Chondrocyte (in vitro differentiated cells): ENCODE measurements around the gene TSHZ2. TPM values are rescaled to one million over a fixed set of nuclear protein-coding genes. Genes with fewer than 3 reads are reported as not detected.

ENCODE experiments used
- DNase-seq: peaks from one replicate; pipeline ENCODE4 v3.0.0; 2021; ENCODE audit warnings: mixed read lengths, low spot score
- H3K27ac Mint-ChIP-seq: one replicate; pipeline ENCODE4 v1.8.0; 2021; ENCODE audit warnings: mild to moderate bottlenecking, moderate library complexity, mixed read lengths; ENCODE audit not compliant: unreplicated experiment
- H3K27me3 Mint-ChIP-seq: 2 replicates; pipeline ENCODE4 v1.8.0; 2021; ENCODE audit warnings: low read depth, mixed read lengths
- H3K36me3 Mint-ChIP-seq: 2 replicates; pipeline ENCODE4 v1.8.0; 2021; ENCODE audit warnings: low read depth, mixed read lengths
- H3K4me1 Mint-ChIP-seq: 2 replicates; pipeline ENCODE4 v1.8.0; 2021; ENCODE audit warnings: low read depth, mild to moderate bottlenecking, mixed read lengths
- H3K4me3 Mint-ChIP-seq: one replicate; pipeline ENCODE4 v1.8.0; 2021; ENCODE audit warnings: mild to moderate bottlenecking, moderate library complexity, mixed read lengths; ENCODE audit not compliant: unreplicated experiment
- H3K9me3 Mint-ChIP-seq: 2 replicates; pipeline ENCODE4 v1.8.0; 2021; ENCODE audit warnings: low read depth, mixed read lengths
- total RNA-seq: library from RNA; stranded (reverse); gene quantifications from 3 replicates; pipeline ENCODE4 v1.2.1, GENCODE V29; 2021
- TF ChIP-seq, protein P1 (sequence below): fragments of 200-600 bp; sonication (generic); IDR thresholded peaks from 2 replicates; pipeline ENCODE4 v1.5.0; 2021; ENCODE audit warnings: antibody characterized with exemption, mild to moderate bottlenecking, moderate library complexity

The TSHZ2 gene
- total RNA-seq, 1 donor from 2014 or later = 0.37 TPM

DNA sequence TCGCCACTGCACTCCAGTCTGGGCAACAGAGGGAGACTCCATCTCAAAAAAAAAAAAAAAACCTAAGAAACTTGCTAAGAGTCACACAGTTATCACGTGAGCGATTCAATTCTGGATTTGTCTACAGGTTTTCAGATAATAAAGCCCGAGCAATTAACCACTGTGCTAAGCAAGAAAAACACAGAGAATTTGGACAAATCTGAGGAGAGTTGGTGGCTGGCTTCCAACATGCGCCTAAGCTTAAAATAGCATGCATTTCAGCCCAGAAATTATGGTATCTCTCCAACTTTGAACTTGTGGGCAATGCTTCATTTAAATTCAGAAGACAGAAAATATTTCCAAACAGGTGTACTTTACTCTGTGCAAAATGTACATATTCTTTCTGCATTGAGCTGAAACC lies 232.9 kb downstream of the TSHZ2 start:
- H3K9me3 Mint-ChIP-seq = no peaks in the 10 kb centered on the region
- no peak overlapping the region for H3K27ac Mint-ChIP-seq
- no peak for DNase-seq
- peaks cover 5% of the 10 kb centered on the region for H3K27me3 Mint-ChIP-seq
- no peaks in the 10 kb centered on the region for H3K36me3 Mint-ChIP-seq
- H3K4me1 Mint-ChIP-seq = no peaks in the 10 kb centered on the region
- no peak overlapping the region for H3K4me3 Mint-ChIP-seq
- TF ChIP-seq, protein P1, sequence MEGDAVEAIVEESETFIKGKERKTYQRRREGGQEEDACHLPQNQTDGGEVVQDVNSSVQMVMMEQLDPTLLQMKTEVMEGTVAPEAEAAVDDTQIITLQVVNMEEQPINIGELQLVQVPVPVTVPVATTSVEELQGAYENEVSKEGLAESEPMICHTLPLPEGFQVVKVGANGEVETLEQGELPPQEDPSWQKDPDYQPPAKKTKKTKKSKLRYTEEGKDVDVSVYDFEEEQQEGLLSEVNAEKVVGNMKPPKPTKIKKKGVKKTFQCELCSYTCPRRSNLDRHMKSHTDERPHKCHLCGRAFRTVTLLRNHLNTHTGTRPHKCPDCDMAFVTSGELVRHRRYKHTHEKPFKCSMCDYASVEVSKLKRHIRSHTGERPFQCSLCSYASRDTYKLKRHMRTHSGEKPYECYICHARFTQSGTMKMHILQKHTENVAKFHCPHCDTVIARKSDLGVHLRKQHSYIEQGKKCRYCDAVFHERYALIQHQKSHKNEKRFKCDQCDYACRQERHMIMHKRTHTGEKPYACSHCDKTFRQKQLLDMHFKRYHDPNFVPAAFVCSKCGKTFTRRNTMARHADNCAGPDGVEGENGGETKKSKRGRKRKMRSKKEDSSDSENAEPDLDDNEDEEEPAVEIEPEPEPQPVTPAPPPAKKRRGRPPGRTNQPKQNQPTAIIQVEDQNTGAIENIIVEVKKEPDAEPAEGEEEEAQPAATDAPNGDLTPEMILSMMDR = no peak

DNA sequence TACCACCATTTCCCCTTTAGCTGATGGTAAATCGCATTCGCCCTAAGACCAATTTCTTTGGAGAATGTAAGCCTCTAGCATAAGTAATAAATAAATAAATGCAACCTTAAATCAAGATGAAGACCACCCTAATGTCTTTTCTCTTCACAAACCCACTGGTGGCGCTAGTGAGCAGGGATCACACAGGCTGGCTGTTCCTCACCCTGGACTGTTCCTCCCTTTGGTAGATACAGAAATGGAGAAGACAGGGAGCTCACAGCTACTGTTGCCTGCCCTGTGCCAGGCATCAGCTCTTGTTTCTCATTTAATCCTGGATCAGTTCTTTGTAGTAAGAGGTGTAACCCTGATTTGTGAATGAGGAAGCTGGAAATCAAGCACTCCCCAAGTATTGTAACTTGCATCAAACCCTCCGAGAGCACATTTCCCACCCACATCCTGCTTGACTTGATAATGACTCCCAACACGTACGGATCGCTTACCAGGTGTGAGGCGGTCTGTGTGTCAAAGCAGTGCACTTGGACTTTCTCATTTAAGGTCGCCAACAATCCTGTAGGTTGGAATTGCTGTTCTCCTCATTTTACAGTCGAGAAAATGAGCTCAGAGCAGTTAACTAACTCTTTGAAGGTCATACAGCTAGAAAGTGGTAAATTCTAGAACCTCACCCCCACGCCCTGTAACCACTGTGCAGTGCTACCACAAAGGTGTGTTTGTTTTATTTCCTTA lies 236.1 kb downstream of the TSHZ2 start:
- Mint-ChIP-seq H3K27ac (no peak overlapping the region), H3K27me3 (peaks cover 3% of the 10 kb centered on the region), H3K4me1 (no peaks in the 10 kb centered on the region), H3K36me3 (no peaks in the 10 kb centered on the region), H3K9me3 (no peaks in the 10 kb centered on the region), H3K4me3 (no peak overlapping the region)
- no peak for DNase-seq
- TF ChIP-seq, protein P1 = peak; percentile 17

GRCh38 chr20:53210041-53210440 lies 237.9 kb downstream of the TSHZ2 start:
- no peak overlapping the region for H3K4me3 Mint-ChIP-seq
- H3K36me3 Mint-ChIP-seq = no peaks in the 10 kb centered on the region
- TF ChIP-seq, protein P1 = no peak
- peaks cover 6% of the 10 kb centered on the region for H3K27me3 Mint-ChIP-seq
- no peaks in the 10 kb centered on the region for H3K9me3 Mint-ChIP-seq
- H3K4me1 Mint-ChIP-seq = no peaks in the 10 kb centered on the region
- DNase-seq = no peak
- H3K27ac Mint-ChIP-seq = no peak overlapping the region

GRCh38 chr20:53210931-53211330 lies 238.8 kb downstream of the TSHZ2 start:
- H3K27me3 Mint-ChIP-seq = peaks cover 9% of the 10 kb centered on the region
- H3K27ac Mint-ChIP-seq = no peak overlapping the region
- H3K4me1 Mint-ChIP-seq = no peaks in the 10 kb centered on the region
- H3K36me3 Mint-ChIP-seq = no peaks in the 10 kb centered on the region
- TF ChIP-seq, protein P1 = no peak
- H3K4me3 Mint-ChIP-seq = no peak overlapping the region
- no peaks in the 10 kb centered on the region for H3K9me3 Mint-ChIP-seq
- no peak for DNase-seq

- no peak overlapping the region for H3K4me3 Mint-ChIP-seq
- no peaks in the 10 kb centered on the region for H3K36me3 Mint-ChIP-seq
- H3K27ac Mint-ChIP-seq = no peak overlapping the region
- no peak for DNase-seq
- H3K9me3 Mint-ChIP-seq = no peaks in the 10 kb centered on the region
- H3K4me1 Mint-ChIP-seq = no peaks in the 10 kb centered on the region
- peaks cover 9% of the 10 kb centered on the region for H3K27me3 Mint-ChIP-seq
- TF ChIP-seq, protein P1 = no peak
Observed at GRCh38 chr20:53212018-53212417, 239.9 kb downstream of the TSHZ2 start.
